SU-DHL-6 (cell line): ENCODE measurements around the gene ZC3H8.

Source experiments
- H2AFZ ChIP-seq: fragments of 200-600 bp; sonication (generic); 2 replicates; pipeline ENCODE4 v1.6.1; 2014; ENCODE audit warnings: low read depth, mild to moderate bottlenecking, moderate library complexity, mixed read lengths, antibody characterized with exemption, low read length; ENCODE audit not compliant: severe bottlenecking
- H3F3A ChIP-seq: fragments of 200-600 bp; shearing (Covaris generic); 2 replicates; pipeline ENCODE4 v1.6.0; 2016; ENCODE audit warnings: antibody characterized with exemption, mild to moderate bottlenecking; ENCODE audit not compliant: insufficient read depth
- H3K27ac ChIP-seq: fragments of 200-600 bp; sonication (generic); 2 replicates; pipeline ENCODE4 v1.5.1; 2016; ENCODE audit warnings: low read depth, mild to moderate bottlenecking, low read length, moderate library complexity, mixed read lengths
- H3K27me3 ChIP-seq: fragments of 200-600 bp; sonication (generic), shearing (Covaris generic); 2 replicates; pipeline ENCODE4 v1.6.0; 2014; ENCODE audit warnings: mild to moderate bottlenecking, low read length
- H3K36me3 ChIP-seq: fragments of 200-600 bp; sonication (generic); 2 replicates; pipeline ENCODE4 v1.6.1; 2014; ENCODE audit warnings: mild to moderate bottlenecking, low read length, mixed read lengths
- H3K4me2 ChIP-seq: fragments of 300-600, 200-600 bp; shearing (Covaris generic), sonication (generic); 2 replicates; pipeline ENCODE4 v1.6.0; 2014; ENCODE audit warnings: low read length, low read depth, mild to moderate bottlenecking; ENCODE audit not compliant: poor library complexity, severe bottlenecking
- H3K4me3 ChIP-seq: fragments of 200-600 bp; sonication (generic); 2 replicates; pipeline ENCODE4 v1.5.1; 2014; ENCODE audit warnings: antibody characterized with exemption, low read length, mild to moderate bottlenecking, mixed read lengths; ENCODE audit not compliant: insufficient read depth, poor library complexity, severe bottlenecking
- H3K79me2 ChIP-seq: fragments of 200-600 bp; sonication (generic); 2 replicates; pipeline ENCODE4 v1.6.1; 2014; ENCODE audit warnings: mild to moderate bottlenecking, low read length, moderate library complexity; ENCODE audit not compliant: insufficient read depth
- H3K9ac ChIP-seq: fragments of 200-600 bp; sonication (generic); 2 replicates; pipeline ENCODE4 v1.7.0; 2014; ENCODE audit warnings: mild to moderate bottlenecking, low read length
- H3K9me2 ChIP-seq: fragments of 200-600 bp; sonication (generic); replicated peaks from 2 replicates; pipeline ENCODE4 v1.6.1; 2014; ENCODE audit warnings: low read length; ENCODE audit not compliant: insufficient read depth
- H3K9me3 ChIP-seq: fragments of 200-600 bp; sonication (generic); 2 replicates; pipeline ENCODE4 v1.6.1; 2014; ENCODE audit warnings: low read length, mixed read lengths; ENCODE audit not compliant: insufficient read depth
- H4K20me1 ChIP-seq: fragments of 200-600 bp; sonication (generic); 2 replicates; pipeline ENCODE4 v1.6.1; 2014; ENCODE audit warnings: low read depth, mild to moderate bottlenecking, antibody characterized with exemption, low read length, moderate library complexity, mixed read lengths
- EZH2phosphoT487 ChIP-seq: fragments of 200-600 bp; sonication (generic), shearing (Covaris generic); conservative IDR thresholded peaks from 2 replicates; pipeline ENCODE4 v1.6.1; 2018; ENCODE audit warnings: mild to moderate bottlenecking, antibody characterized with exemption, low read length, moderate library complexity, mixed read lengths
- TF ChIP-seq, protein P1 (sequence below): fragments of 200-600 bp; sonication (generic); IDR thresholded peaks from one replicate; pipeline ENCODE4 v1.5.1; 2017; ENCODE audit warnings: antibody characterized with exemption, mild to moderate bottlenecking, low read length, moderate library complexity; ENCODE audit not compliant: insufficient read depth, poor library complexity, severe bottlenecking

ZC3H8 gene

DNA sequence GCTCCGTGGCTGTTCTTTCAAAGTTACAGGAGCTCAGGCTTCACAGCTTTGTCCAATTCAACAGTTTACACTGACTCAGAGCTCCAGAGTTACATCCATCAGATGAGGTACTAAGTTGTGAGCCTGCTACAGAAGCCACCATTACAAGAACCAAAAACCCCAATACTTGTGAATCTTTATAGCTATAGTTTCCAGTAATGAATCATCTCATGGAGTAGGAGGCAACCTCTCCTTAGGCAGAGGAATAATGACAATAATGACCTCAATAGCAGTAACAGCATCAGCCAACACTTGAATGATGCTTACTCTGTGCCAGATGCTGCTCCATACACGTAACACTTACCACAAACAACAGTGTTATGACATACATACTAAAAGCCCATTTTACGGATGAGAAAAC lies 3.6 kb downstream of the ZC3H8 start:
- Histone ChIP-seq H3K9me2 (no peaks in the 10 kb centered on the region), H4K20me1 (no peaks in the 10 kb centered on the region), H3K4me2 (peak overlapping the region; percentile 3), H3K9ac (no peak overlapping the region), H3K36me3 (peaks cover 13% of the 10 kb centered on the region), H2AFZ (no peak overlapping the region), H3K27me3 (no peaks in the 10 kb centered on the region), H3K9me3 (no peaks in the 10 kb centered on the region), H3K4me3 (no peak overlapping the region), H3F3A (no peaks in the 10 kb centered on the region), H3K79me2 (peaks cover 48% of the 10 kb centered on the region), H3K27ac (no peak overlapping the region)
- TF ChIP-seq EZH2phosphoT487 = no peak
- TF ChIP-seq, protein P1, sequence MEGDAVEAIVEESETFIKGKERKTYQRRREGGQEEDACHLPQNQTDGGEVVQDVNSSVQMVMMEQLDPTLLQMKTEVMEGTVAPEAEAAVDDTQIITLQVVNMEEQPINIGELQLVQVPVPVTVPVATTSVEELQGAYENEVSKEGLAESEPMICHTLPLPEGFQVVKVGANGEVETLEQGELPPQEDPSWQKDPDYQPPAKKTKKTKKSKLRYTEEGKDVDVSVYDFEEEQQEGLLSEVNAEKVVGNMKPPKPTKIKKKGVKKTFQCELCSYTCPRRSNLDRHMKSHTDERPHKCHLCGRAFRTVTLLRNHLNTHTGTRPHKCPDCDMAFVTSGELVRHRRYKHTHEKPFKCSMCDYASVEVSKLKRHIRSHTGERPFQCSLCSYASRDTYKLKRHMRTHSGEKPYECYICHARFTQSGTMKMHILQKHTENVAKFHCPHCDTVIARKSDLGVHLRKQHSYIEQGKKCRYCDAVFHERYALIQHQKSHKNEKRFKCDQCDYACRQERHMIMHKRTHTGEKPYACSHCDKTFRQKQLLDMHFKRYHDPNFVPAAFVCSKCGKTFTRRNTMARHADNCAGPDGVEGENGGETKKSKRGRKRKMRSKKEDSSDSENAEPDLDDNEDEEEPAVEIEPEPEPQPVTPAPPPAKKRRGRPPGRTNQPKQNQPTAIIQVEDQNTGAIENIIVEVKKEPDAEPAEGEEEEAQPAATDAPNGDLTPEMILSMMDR = no peak

DNA sequence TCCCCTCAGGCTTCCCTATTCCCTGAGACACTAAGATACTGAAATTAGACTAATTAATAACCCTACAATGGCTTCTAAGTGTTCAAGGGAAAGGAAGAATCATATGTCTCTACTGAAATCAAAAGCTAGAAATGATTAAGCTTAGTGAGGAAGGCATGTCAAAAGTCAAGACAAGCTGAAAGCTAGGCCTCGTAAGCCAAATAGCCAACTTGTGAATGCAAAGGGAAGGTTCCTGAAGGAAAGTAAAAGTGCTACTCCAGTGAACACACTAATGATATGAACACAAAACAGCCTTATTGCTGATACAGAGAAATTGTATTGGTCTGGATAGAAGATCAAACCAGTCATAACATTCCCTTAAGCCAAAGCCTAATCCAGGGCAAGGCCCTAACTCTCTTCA lies 10.0 kb downstream of the ZC3H8 start:
- H3K9me3 ChIP-seq = no peaks in the 10 kb centered on the region
- no peak overlapping the region for H3K4me2 ChIP-seq
- H4K20me1 ChIP-seq = no peaks in the 10 kb centered on the region
- no peak overlapping the region for H3K4me3 ChIP-seq
- peaks cover 34% of the 10 kb centered on the region for H3K36me3 ChIP-seq
- no peaks in the 10 kb centered on the region; the same call in 1 of the 2 replicates for H3F3A ChIP-seq
- H3K79me2 ChIP-seq = peaks cover 42% of the 10 kb centered on the region
- H3K9ac ChIP-seq = no peak overlapping the region
- TF ChIP-seq EZH2phosphoT487 = no peak
- TF ChIP-seq, protein P1 = no peak
- H2AFZ ChIP-seq = no peak overlapping the region
- H3K9me2 ChIP-seq = no peaks in the 10 kb centered on the region
- no peak overlapping the region for H3K27ac ChIP-seq
- H3K27me3 ChIP-seq = no peaks in the 10 kb centered on the region

DNA sequence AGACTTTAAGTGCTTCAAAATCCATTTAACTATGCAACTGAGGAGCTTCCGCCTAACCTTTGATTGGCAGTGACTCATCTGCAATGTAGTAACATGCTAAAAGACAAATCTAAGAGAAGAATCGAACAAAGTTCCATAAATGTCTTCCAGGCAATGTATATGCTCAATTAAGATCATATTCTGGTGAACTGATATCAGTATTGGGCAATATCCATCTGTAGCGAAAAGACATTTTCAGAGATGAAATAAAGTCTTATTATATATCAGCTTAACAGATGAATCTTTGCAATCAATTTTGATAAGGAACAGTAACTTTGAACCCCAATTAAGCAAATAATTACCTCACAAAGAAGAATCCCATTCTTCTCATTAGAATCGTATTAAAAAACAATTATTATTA lies 11.6 kb downstream of the ZC3H8 start:
- H3K27ac ChIP-seq = no peak overlapping the region
- no peaks in the 10 kb centered on the region for H3K9me2 ChIP-seq
- H3K27me3 ChIP-seq = no peaks in the 10 kb centered on the region
- no peak overlapping the region for H2AFZ ChIP-seq
- H3K4me2 ChIP-seq = no peak overlapping the region
- H4K20me1 ChIP-seq = no peaks in the 10 kb centered on the region
- no peak for TF ChIP-seq EZH2phosphoT487
- TF ChIP-seq, protein P1 = no peak
- H3K79me2 ChIP-seq = peaks cover 47% of the 10 kb centered on the region
- H3K9me3 ChIP-seq = no peaks in the 10 kb centered on the region
- H3K36me3 ChIP-seq = peaks cover 35% of the 10 kb centered on the region; the same call in 1 of the 2 replicates
- no peak overlapping the region for H3K4me3 ChIP-seq
- H3K9ac ChIP-seq = no peak overlapping the region
- no peaks in the 10 kb centered on the region; the same call in 1 of the 2 replicates for H3F3A ChIP-seq
